LNCaP clone FGC (cell line): ENCODE results near the gene PPP1R12A.

ENCODE experiments used
- DNase-seq: peaks from one replicate; pipeline ENCODE4 v3.0.0-alpha.2; 2011; ENCODE audit warnings: low read depth
- H3K4me3 ChIP-seq: 2 replicates; pipeline ENCODE4 v1.5.1; 2011; ENCODE audit warnings: mild to moderate bottlenecking, low read depth, low read length, control low read depth
- CTCF ChIP-seq: IDR thresholded peaks from 2 replicates; pipeline ENCODE4 v1.5.1; 2012; ENCODE audit warnings: mild to moderate bottlenecking; ENCODE audit not compliant: control insufficient read depth, insufficient read depth; ENCODE audit errors: extremely low read depth

PPP1R12A gene

GRCh38 chr12:79732638-79733037 lies 202.3 kb downstream of the PPP1R12A start:
- TF ChIP-seq CTCF = no peak
- no peak overlapping the region for H3K4me3 ChIP-seq
- DNase-seq = no peak

- TF ChIP-seq CTCF = no peak
- H3K4me3 ChIP-seq = no peak overlapping the region
- no peak for DNase-seq
Measured at GRCh38 chr12:79725987-79726386, 208.9 kb downstream of the PPP1R12A start.
